Stomach (tissue), 4 donors: ENCODE results near the gene EDDM13.

Source experiments
- CTCF ChIP-seq, 7 experiments: fragments of 450-650 bp in 4 of 7; fragments of 200-600 bp in 3 of 7; sonication (generic) in 3 of 7; IDR thresholded peaks; one replicate each; pipeline ENCODE4 v1.5.1; 2016 to 2019; ENCODE audit warnings: antibody characterized with exemption in 7 of 7, control low read depth in 2 of 7, mild to moderate bottlenecking in 1 of 7
- EP300 ChIP-seq: sonication (generic); formaldehyde crosslinking; IDR thresholded peaks from one replicate; pipeline ENCODE4 v1.6.1; 2017; ENCODE audit warnings: antibody characterized with exemption
- POLR2A ChIP-seq, 4 donors: fragments of 450-650 bp; IDR thresholded peaks; one replicate each; pipeline ENCODE4 v1.6.1; 2016; ENCODE audit warnings: antibody characterized with exemption in 4 of 4, control low read depth in 2 of 4, mild to moderate bottlenecking in 1 of 4, moderate library complexity in 1 of 4

DNA sequence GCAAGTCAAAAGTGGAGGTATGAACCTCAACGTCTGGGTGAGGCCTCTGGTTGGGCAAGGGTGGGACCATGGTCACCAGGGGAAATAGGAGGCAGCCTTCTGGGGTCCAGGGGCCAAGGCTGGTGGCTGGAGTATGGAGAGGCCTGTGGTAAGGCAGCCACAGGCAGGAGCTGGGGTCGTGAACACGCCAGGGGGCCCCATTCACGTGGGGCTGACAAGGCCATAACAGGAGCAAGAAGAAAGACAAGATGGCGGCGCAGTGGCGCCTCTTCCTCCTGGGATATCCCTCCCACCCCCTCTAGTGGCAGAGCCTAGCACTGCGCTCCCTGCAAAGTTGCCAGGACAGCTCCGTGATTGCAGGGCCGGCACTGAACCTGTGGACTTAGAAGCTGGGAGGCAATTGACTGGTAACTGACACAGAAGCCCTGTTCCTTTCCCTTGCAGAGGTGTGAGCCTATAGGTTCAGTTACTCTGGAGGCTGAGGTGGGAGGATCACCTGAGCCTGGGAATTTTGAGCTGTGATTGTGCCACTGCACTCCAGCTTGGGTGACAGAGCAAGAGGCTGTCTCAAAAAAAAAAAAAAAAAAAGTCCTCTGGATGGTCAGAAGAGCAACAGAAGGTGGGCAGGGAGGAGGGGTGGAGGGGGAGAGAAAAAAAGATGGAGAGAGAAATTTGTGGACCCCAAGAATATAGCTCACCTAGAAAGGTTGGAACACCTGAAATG is 19.7 kb upstream of the EDDM13 start:
- no peak for TF ChIP-seq POLR2A (IDR thresholded peaks at IDR 0.05)
- TF ChIP-seq CTCF (IDR thresholded peaks at IDR 0.05): peak in 5 of 7 experiments; percentile 61 to 82 (median 75)
- no peak for TF ChIP-seq EP300
